DOHH2 (cell line): Measurements from ENCODE around the gene ITGA1.

Experiments used
- H3F3A ChIP-seq: fragments of 200-600 bp; sonication (generic), shearing (Covaris generic); 2 replicates; pipeline ENCODE4 v1.6.0; 2016; ENCODE audit warnings: antibody characterized with exemption, mild to moderate bottlenecking; ENCODE audit not compliant: control insufficient read depth, insufficient read depth
- H3K27ac ChIP-seq: fragments of 200-600 bp; sonication (generic); 2 replicates; pipeline ENCODE4 v1.5.1; 2014; ENCODE audit warnings: low read depth, mild to moderate bottlenecking, low read length, moderate library complexity
- H3K27me3 ChIP-seq: fragments of 200-600 bp; sonication (generic); 2 replicates; pipeline ENCODE4 v1.6.1; 2014; ENCODE audit warnings: mild to moderate bottlenecking, low read length, mixed read lengths; ENCODE audit not compliant: control insufficient read depth
- H3K36me3 ChIP-seq: fragments of 200-600 bp; sonication (generic); 2 replicates; pipeline ENCODE4 v1.6.1; 2014; ENCODE audit warnings: mild to moderate bottlenecking, low read length, moderate library complexity, mixed read lengths; ENCODE audit not compliant: control insufficient read depth
- H3K4me1 ChIP-seq: fragments of 200-600 bp; sonication (generic); 2 replicates; pipeline ENCODE4 v1.6.1; 2014; ENCODE audit warnings: mild to moderate bottlenecking, low read length, mixed read lengths; ENCODE audit not compliant: control insufficient read depth
- H3K4me2 ChIP-seq: fragments of 200-600 bp; sonication (generic); 2 replicates; pipeline ENCODE4 v1.6.0; 2014; ENCODE audit warnings: mild to moderate bottlenecking, low read length, moderate library complexity
- H3K4me3 ChIP-seq: fragments of 200-600 bp; sonication (generic); 2 replicates; pipeline ENCODE4 v1.5.1; 2014; ENCODE audit warnings: mild to moderate bottlenecking, low read length, mixed read lengths
- H3K79me2 ChIP-seq: fragments of 200-600 bp; sonication (generic); 2 replicates; pipeline ENCODE4 v1.6.1; 2014; ENCODE audit warnings: mild to moderate bottlenecking, low read length, mixed read lengths; ENCODE audit not compliant: control insufficient read depth
- H3K9me2 ChIP-seq: fragments of 200-600 bp; sonication (generic); replicated peaks from 2 replicates; pipeline ENCODE4 v1.6.1; 2014; ENCODE audit warnings: mild to moderate bottlenecking, low read length, mixed read lengths; ENCODE audit not compliant: control insufficient read depth
- H3K9me3 ChIP-seq: fragments of 200-600 bp; sonication (generic); 2 replicates; pipeline ENCODE4 v1.6.1; 2014; ENCODE audit warnings: antibody characterized with exemption, low read length, mixed read lengths; ENCODE audit not compliant: control insufficient read depth, insufficient read depth
- H4K20me1 ChIP-seq: fragments of 200-600 bp; sonication (generic); 2 replicates; pipeline ENCODE4 v1.6.0; 2014; ENCODE audit warnings: low read depth, mild to moderate bottlenecking, antibody characterized with exemption, low read length, moderate library complexity; ENCODE audit not compliant: control insufficient read depth, insufficient read depth
- EZH2phosphoT487 ChIP-seq: fragments of 200-600 bp; sonication (generic); IDR thresholded peaks from 2 replicates; pipeline ENCODE4 v1.6.1; 2017; ENCODE audit warnings: borderline replicate concordance, mild to moderate bottlenecking, antibody characterized with exemption, low read length, moderate library complexity, mixed read lengths
- TF ChIP-seq, protein P1 (sequence below): fragments of 200-600 bp; sonication (generic); IDR thresholded peaks from one replicate; pipeline ENCODE4 v1.5.1; 2014; ENCODE audit warnings: antibody characterized with exemption, mild to moderate bottlenecking, low read depth, low read length; ENCODE audit not compliant: poor library complexity, severe bottlenecking

Gene ITGA1

GRCh38 chr5:52760695-52761366 lies 26.9 kb upstream of the ITGA1 start:
- H3K79me2 ChIP-seq = no peaks in the 10 kb centered on the region
- no peaks in the 10 kb centered on the region for H4K20me1 ChIP-seq
- no peaks in the 10 kb centered on the region for H3K27me3 ChIP-seq
- no peak overlapping the region for H3K27ac ChIP-seq
- H3K9me3 ChIP-seq = no peaks in the 10 kb centered on the region
- no peaks in the 10 kb centered on the region for H3F3A ChIP-seq
- H3K9me2 ChIP-seq = no peaks in the 10 kb centered on the region
- H3K36me3 ChIP-seq = no peaks in the 10 kb centered on the region
- TF ChIP-seq, protein P1, sequence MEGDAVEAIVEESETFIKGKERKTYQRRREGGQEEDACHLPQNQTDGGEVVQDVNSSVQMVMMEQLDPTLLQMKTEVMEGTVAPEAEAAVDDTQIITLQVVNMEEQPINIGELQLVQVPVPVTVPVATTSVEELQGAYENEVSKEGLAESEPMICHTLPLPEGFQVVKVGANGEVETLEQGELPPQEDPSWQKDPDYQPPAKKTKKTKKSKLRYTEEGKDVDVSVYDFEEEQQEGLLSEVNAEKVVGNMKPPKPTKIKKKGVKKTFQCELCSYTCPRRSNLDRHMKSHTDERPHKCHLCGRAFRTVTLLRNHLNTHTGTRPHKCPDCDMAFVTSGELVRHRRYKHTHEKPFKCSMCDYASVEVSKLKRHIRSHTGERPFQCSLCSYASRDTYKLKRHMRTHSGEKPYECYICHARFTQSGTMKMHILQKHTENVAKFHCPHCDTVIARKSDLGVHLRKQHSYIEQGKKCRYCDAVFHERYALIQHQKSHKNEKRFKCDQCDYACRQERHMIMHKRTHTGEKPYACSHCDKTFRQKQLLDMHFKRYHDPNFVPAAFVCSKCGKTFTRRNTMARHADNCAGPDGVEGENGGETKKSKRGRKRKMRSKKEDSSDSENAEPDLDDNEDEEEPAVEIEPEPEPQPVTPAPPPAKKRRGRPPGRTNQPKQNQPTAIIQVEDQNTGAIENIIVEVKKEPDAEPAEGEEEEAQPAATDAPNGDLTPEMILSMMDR = no peak
- TF ChIP-seq EZH2phosphoT487 = no peak
- no peak overlapping the region for H3K4me2 ChIP-seq
- H3K4me3 ChIP-seq = no peak overlapping the region
- H3K4me1 ChIP-seq = no peaks in the 10 kb centered on the region

DNA sequence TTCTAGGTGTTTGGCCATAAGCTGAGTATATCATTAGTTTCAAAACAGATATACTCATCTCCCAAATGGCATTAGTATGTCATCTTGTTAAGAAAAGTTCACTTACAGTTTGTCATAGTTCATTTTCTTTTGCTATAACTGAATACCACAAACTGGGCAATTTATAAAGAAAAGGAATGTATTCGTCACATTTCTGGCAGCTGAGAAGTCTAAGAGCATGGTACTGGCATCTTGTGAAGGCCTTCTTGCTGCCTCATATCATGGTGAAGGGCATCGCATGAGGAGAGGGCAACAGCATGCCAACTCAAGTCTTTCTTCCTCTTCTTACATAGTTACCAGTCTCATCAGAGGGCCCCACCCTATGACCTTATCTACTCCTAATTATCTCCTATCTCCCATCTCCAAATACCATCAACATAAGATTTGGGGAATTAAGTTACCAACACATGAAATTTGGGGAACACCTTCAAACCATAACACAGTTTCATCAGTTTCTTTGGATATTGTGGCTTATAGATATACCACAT lies 20.4 kb upstream of the ITGA1 start:
- H3K4me2 ChIP-seq = no peak overlapping the region
- H3K4me3 ChIP-seq = no peak overlapping the region
- no peak overlapping the region for H3K27ac ChIP-seq
- H3K4me1 ChIP-seq = no peaks in the 10 kb centered on the region
- H3K36me3 ChIP-seq = no peaks in the 10 kb centered on the region
- H3K9me2 ChIP-seq = no peaks in the 10 kb centered on the region
- no peaks in the 10 kb centered on the region for H3K9me3 ChIP-seq
- H4K20me1 ChIP-seq = no peaks in the 10 kb centered on the region
- no peaks in the 10 kb centered on the region for H3K79me2 ChIP-seq
- H3K27me3 ChIP-seq = no peaks in the 10 kb centered on the region
- H3F3A ChIP-seq = no peaks in the 10 kb centered on the region
- TF ChIP-seq, protein P1 = no peak
- no peak for TF ChIP-seq EZH2phosphoT487

DNA sequence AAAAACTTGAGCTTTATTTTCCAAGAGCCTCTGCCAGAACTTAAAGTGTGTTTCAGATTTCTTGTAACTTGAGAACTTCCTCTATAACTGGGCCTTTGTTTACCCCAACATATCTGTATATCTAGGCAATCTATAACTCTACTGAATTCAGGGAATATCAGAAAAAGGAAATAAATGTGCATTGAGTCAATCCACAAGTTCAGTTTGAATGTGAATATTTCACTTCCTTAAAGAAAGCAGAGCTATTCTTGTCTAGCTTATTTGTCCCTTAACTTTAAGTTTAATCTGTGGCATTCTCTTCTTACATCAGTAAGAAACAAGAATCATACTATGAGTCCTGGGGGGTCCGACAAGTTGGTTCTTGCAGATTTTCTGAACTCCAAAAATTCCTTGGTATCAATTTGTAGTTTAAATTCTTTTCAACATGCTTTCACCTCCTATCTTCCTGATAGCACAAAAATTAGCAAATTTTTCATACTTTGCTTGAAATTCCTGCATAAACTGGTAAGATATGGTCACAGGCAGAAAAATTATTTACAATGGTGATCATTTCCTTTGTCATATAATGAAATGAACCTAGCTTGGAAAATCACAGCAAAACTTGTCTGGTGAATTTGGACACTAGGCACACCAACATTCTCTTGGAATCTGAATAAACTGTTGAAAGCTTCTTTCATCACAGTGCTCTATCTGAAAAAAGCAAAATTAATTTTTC lies 19.8 kb upstream of the ITGA1 start:
- TF ChIP-seq EZH2phosphoT487 = no peak
- TF ChIP-seq, protein P1 = no peak
- Histone ChIP-seq H3K36me3 (no peaks in the 10 kb centered on the region), H3F3A (no peaks in the 10 kb centered on the region), H3K9me2 (no peaks in the 10 kb centered on the region), H3K79me2 (no peaks in the 10 kb centered on the region), H4K20me1 (no peaks in the 10 kb centered on the region), H3K4me1 (no peaks in the 10 kb centered on the region), H3K4me3 (no peak overlapping the region), H3K27ac (no peak overlapping the region), H3K4me2 (no peak overlapping the region), H3K27me3 (0 out of 2 replicates have a peak, but pooled peaks cover 3% of the 10 kb centered on the region), H3K9me3 (no peaks in the 10 kb centered on the region)
